Measurements from ENCODE around the gene PRSS48. TPM values are rescaled to one million over a fixed set of nuclear protein-coding genes. Genes with fewer than 3 reads are reported as not detected.

PRSS48 gene
- total and polyA plus RNA-seq, 2 of the 4 experiments (the other 2 are of a cell fraction) = not detected

DNA sequence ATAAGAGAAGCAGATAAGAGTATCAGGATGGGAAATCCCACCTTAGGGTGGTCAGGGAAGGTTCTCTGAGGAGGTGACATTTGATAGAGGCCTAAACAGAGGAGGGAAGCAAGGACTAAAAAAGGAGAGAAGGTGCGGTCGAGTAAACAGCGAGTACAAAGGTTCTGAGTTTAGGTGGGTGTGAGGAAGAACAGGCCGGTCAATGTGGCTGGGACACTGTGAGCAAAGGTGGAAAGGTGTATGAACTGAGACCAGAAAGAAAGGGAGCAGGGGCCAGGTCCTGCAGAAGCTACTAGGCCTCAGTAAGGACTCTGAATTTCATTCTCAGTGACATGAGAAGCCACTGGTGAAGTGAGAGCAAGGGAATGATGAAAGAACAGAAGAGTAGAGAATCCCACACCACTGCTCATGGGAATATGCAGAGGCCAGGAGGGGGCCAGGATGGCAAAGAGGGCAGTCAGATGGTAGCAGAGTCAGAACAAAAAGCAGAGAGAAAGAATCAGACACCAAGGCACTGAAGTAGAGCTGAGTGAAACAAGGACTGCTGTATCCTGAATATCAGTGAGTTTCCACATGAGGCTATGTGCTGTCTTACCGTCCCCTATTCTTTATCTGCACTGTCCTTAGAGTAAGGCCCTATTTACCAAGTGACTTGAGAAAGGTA is 18.0 kb downstream of the PRSS48 start:
- Histone ChIP-seq H3K4me3 (ENCODE audit: insufficient read depth, low read depth, low read length) (no peak overlapping the region), H3K79me1 (ENCODE audit: low read depth in 1 of 2, low read length in 2 of 2) (no peaks in the 10 kb centered on the region), H3K14ac (replicated peaks; ENCODE audit: low read depth, low read length) (no peak overlapping the region), H2BK20ac (ENCODE audit: low read depth, low read length) (no peak overlapping the region), H3K56ac (ENCODE audit: extremely low read depth, insufficient read depth, low read length) (no peak overlapping the region), H2AK5ac (ENCODE audit: low read depth, low read length) (no peak overlapping the region), H3K27me3 (ENCODE audit: control insufficient read depth, insufficient read depth, low read length) (no peaks in the 10 kb centered on the region), H3K18ac (ENCODE audit: low read depth, low read length) (no peak overlapping the region), H3K9me1 (ENCODE audit: insufficient read depth, low read length) (0 out of 2 replicates have a peak, but pooled peaks cover 3% of the 10 kb centered on the region), H2BK120ac (ENCODE audit: low read depth, low read length) (no peak overlapping the region), H3K4me2 (ENCODE audit: low read depth, low read length) (no peak overlapping the region), H4K5ac (ENCODE audit: low read depth, low read length) (no peak overlapping the region), H4K8ac (ENCODE audit: low read depth in 2 of 2, low read length in 2 of 2) (no peak overlapping the region), H3K9ac (ENCODE audit: low read depth, low read length) (no peak overlapping the region), H3K27ac (ENCODE audit: insufficient read depth, low read length) (no peak overlapping the region), H2BK5ac (ENCODE audit: low read depth, low read length, poor library complexity, severe bottlenecking) (no peak overlapping the region), H2AK9ac (replicated peaks; ENCODE audit: low read depth, low read length, poor library complexity) (no peak overlapping the region), H3K36me3 (ENCODE audit: control insufficient read depth, insufficient read depth, low read length) (no peaks in the 10 kb centered on the region), H4K91ac (ENCODE audit: insufficient read depth, low read depth, low read length) (no peak overlapping the region), H2AFZ (replicated peaks; ENCODE audit: low read length, poor library complexity) (peak overlapping the region; percentile 61), H4K20me1 (ENCODE audit: insufficient read depth, low read length) (no peaks in the 10 kb centered on the region), H2BK15ac (ENCODE audit: low read depth, low read length) (no peak overlapping the region), H3K4me1 (ENCODE audit: control insufficient read depth, insufficient read depth, low read length) (no peaks in the 10 kb centered on the region), H3K9me3 (ENCODE audit: control insufficient read depth, insufficient read depth, low read length) (no peaks in the 10 kb centered on the region), H3K23ac (ENCODE audit: low read depth, low read length) (no peak overlapping the region), H3K4ac (ENCODE audit: low read depth, low read length) (no peak overlapping the region)
- CTCF ChIA-PET = interaction anchor here (0.6 to 0.8 kb wide), 2 partner anchors 18 to 110 kb away, joined by 4 read pairs; partner anchors contain the start of gene PRSS48
- dilution Hi-C loops (cut with HindIII; ENCODE audit: low sequenced_read_pairs, unreplicated experiment) = no loop called here
- POLR2A ChIA-PET (ENCODE audit: unreplicated experiment) = interaction anchor here (0.7 kb wide), 1 partner anchor 1057 kb away, joined by 4 read pairs; no protein-coding TSS in a partner anchor
- intact Hi-C loops (cut with micrococcal nuclease) = no loop called here
- BruUV-seq (replicated peaks) = no TSS peak
- WGBS, 2 experiments (ENCODE audit: extremely low coverage in 2 of 2, insufficient read length in 1 of 2) = 90% methylated on average over 5 of the region's 5 CpGs; no CpG with 5 or more reads in 1 of the 2 experiments
- no peak for ATAC-seq (ENCODE audit: low read depth)
- DNase-seq = no peak
- TF ChIP-seq CEBPB (IDR thresholded peaks at IDR 0.05; ENCODE audit: low read depth, low read length) (no peak), BHLHE40 (IDR thresholded peaks at IDR 0.05; ENCODE audit: low read depth, low read length) (no peak), RFX5 (IDR thresholded peaks at IDR 0.05; ENCODE audit: low read depth, low read length) (no peak), NFE2L2 (IDR thresholded peaks at IDR 0.05; ENCODE audit: low read depth, low read length) (no peak), MAFK (IDR thresholded peaks at IDR 0.05; ENCODE audit: low read depth, low read length) (no peak), MAZ (IDR thresholded peaks at IDR 0.05; ENCODE audit: borderline replicate concordance, low read depth, low read length) (no peak), RAD21 (IDR thresholded peaks at IDR 0.05; ENCODE audit: low read length) (no peak), CTCF (conservative IDR thresholded peaks at IDR 0.05; ENCODE audit: low read depth, low read length) (no peak), RCOR1 (IDR thresholded peaks at IDR 0.05; ENCODE audit: insufficient replicate concordance, low read length) (no peak), CHD1 (IDR thresholded peaks at IDR 0.05; ENCODE audit: low read depth, low read length) (no peak), POLR2A (IDR thresholded peaks at IDR 0.05; ENCODE audit: low read depth, low read length) (no peak), FOS (IDR thresholded peaks at IDR 0.05; ENCODE audit: low read depth, low read length) (no peak), SMC3 (IDR thresholded peaks at IDR 0.05; ENCODE audit: low read depth, low read length) (no peak)
- TF ChIP-seq, protein P1, sequence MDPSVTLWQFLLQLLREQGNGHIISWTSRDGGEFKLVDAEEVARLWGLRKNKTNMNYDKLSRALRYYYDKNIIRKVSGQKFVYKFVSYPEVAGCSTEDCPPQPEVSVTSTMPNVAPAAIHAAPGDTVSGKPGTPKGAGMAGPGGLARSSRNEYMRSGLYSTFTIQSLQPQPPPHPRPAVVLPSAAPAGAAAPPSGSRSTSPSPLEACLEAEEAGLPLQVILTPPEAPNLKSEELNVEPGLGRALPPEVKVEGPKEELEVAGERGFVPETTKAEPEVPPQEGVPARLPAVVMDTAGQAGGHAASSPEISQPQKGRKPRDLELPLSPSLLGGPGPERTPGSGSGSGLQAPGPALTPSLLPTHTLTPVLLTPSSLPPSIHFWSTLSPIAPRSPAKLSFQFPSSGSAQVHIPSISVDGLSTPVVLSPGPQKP (IDR thresholded peaks at IDR 0.05; ENCODE audit: borderline replicate concordance, low read depth, low read length) = no peak
- TF ChIP-seq, protein P2, sequence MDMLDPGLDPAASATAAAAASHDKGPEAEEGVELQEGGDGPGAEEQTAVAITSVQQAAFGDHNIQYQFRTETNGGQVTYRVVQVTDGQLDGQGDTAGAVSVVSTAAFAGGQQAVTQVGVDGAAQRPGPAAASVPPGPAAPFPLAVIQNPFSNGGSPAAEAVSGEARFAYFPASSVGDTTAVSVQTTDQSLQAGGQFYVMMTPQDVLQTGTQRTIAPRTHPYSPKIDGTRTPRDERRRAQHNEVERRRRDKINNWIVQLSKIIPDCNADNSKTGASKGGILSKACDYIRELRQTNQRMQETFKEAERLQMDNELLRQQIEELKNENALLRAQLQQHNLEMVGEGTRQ (IDR thresholded peaks at IDR 0.05; ENCODE audit: low read depth, low read length) = no peak
- in situ Hi-C loops (cut with MboI; ENCODE audit: low sequenced_read_pairs) = no loop called here

Measured in IMR-90 (cell line).